Measurements from ENCODE around the gene PIM1. TPM values are rescaled to one million over a fixed set of nuclear protein-coding genes. Genes with fewer than 3 reads are reported as not detected.

Gene PIM1
- total and polyA plus RNA-seq, 9 of the 15 experiments (the other 6 are each of a cell fraction or from before 2014, with no cell fraction given) = 19.0 to 789 (median 212) TPM

- TF ChIP-seq ZHX1 (conservative IDR thresholded peaks at IDR 0.05; ENCODE audit: low read length) = no peak
- TF ChIP-seq PTBP1 (IDR thresholded peaks at IDR 0.05; ENCODE audit: low read depth, low read length) = peak; percentile 24; the same call in 1 of the 2 replicates
- no peak for TF ChIP-seq MXI1 (IDR thresholded peaks at IDR 0.05; ENCODE audit: low read depth, low read length)
- TF ChIP-seq HIVEP1 (CRISPR knock-in tag; IDR thresholded peaks at IDR 0.05) = no peak
- no peak for TF ChIP-seq KAT7 (CRISPR knock-in tag; IDR thresholded peaks at IDR 0.05; ENCODE audit: borderline replicate concordance)
- peak in 1 of 2 experiments; percentile 42; a peak in 1 of 4 replicates for TF ChIP-seq TRIM24 (IDR thresholded peaks at IDR 0.05)
- TF ChIP-seq ZC3H11A (IDR thresholded peaks at IDR 0.05; ENCODE audit: low read depth, low read length) = no peak
- TF ChIP-seq MCM2 (IDR thresholded peaks at IDR 0.05; ENCODE audit: low read depth) = no peak
- TF ChIP-seq HES1 (IDR thresholded peaks at IDR 0.05; ENCODE audit: low read depth) = 0 out of 2 replicates have a peak, but pooled peaks have one; percentile 12
- TF ChIP-seq ARID3A (IDR thresholded peaks at IDR 0.05; ENCODE audit: borderline replicate concordance, low read depth, low read length) = peak; percentile 26; the same call in 1 of the 2 replicates
- TF ChIP-seq EP300 (IDR thresholded peaks at IDR 0.05; ENCODE audit: low read length) = peak; percentile 5; the same call in 1 of the 2 replicates
- TF ChIP-seq CBX1 (IDR thresholded peaks at IDR 0.05; ENCODE audit: low read depth) = 0 out of 2 replicates have a peak, but pooled peaks have one; percentile 16
- TF ChIP-seq SMAD3 (CRISPR knock-in tag; conservative IDR thresholded peaks at IDR 0.05) = no peak
- TF ChIP-seq DNMT1 (IDR thresholded peaks at IDR 0.05) = peak; percentile 43; the same call in 1 of the 2 replicates
- TF ChIP-seq PHB2 (IDR thresholded peaks at IDR 0.05; ENCODE audit: low read depth) = peak; percentile 13
- peak; percentile 40 to 64; a peak in 3 of 4 replicates for TF ChIP-seq NRF1 (conservative IDR thresholded peaks at IDR 0.05 in 1 of 2, IDR thresholded peaks at IDR 0.05 in 1 of 2)
- TF ChIP-seq CREB5 (CRISPR knock-in tag; IDR thresholded peaks at IDR 0.05) = peak; percentile 81
- TF ChIP-seq ATF1 (CRISPR knock-in tag; IDR thresholded peaks at IDR 0.05) = no peak
- 0 out of 2 replicates have a peak, but pooled peaks have one; percentile 15 for TF ChIP-seq ATF1 (tag; IDR thresholded peaks at IDR 0.05)
- TF ChIP-seq ID3 (CRISPR knock-in tag; IDR thresholded peaks at IDR 0.05) = no peak
- TF ChIP-seq ID3 (tag; IDR thresholded peaks at IDR 0.05) = no peak
- TF ChIP-seq NR2C2 (CRISPR knock-in tag; IDR thresholded peaks at IDR 0.05) = no peak
- 0 out of 2 replicates have a peak, but pooled peaks have one; percentile 0 for TF ChIP-seq NR2C2 (tag; IDR thresholded peaks at IDR 0.05)
Observed at GRCh38 chr6:37176268-37177076, 6.5 kb downstream of the PIM1 start (continued).
